ENCODE measurements around the gene SH3RF2. TPM values are rescaled to one million over a fixed set of nuclear protein-coding genes. Genes with fewer than 3 reads are reported as not detected.
"Not testable (repeated sequence)": the region's sequence is repeated elsewhere in the genome, so short reads cannot be mapped to it uniquely, and the experiment has no call there.

The SH3RF2 gene
- total and polyA plus RNA-seq, 9 donors: 0.30 to 6.5 (median 0.81) TPM

GRCh38 chr5:145949474-145949873, 13.1 kb downstream of the SH3RF2 start:
- Histone ChIP-seq H3K27me3 (no peaks in the 10 kb centered on the region), H3K27ac (no peak overlapping the region), H3K9me3 (no peaks in the 10 kb centered on the region), H3K36me3 (no peaks in the 10 kb centered on the region), H3K4me3 (no peak overlapping the region), H3K4me1 (ENCODE audit: insufficient read depth) (no peaks in the 10 kb centered on the region)
- no peak for DNase-seq
- WGBS, 3 donors: 52 to 63% (median 61%) methylated on average over 2 of the region's 2 CpGs
- intact Hi-C loops (cut with DNase I): no loop called here
- TF ChIP-seq POLR2A (IDR thresholded peaks at IDR 0.05): no peak
- TF ChIP-seq CTCF (IDR thresholded peaks at IDR 0.05): no peak
- no peak for TF ChIP-seq EP300 (IDR thresholded peaks at IDR 0.05)

GRCh38 chr5:145951071-145951470, 14.7 kb downstream of the SH3RF2 start:
- Histone ChIP-seq H3K36me3 (no peaks in the 10 kb centered on the region), H3K4me3 (no peak overlapping the region), H3K4me1 (ENCODE audit: insufficient read depth) (no peaks in the 10 kb centered on the region), H3K9me3 (no peaks in the 10 kb centered on the region), H3K27ac (no peak overlapping the region), H3K27me3 (no peaks in the 10 kb centered on the region)
- DNase-seq: no peak
- intact Hi-C loops (cut with DNase I): no loop called here
- WGBS, 3 donors: 45 to 54% (median 47%) methylated on average over 3 of the region's 3 CpGs
- TF ChIP-seq POLR2A (IDR thresholded peaks at IDR 0.05) (no peak), CTCF (IDR thresholded peaks at IDR 0.05) (no peak), EP300 (IDR thresholded peaks at IDR 0.05) (no peak)

GRCh38 chr5:145953202-145953601, 16.8 kb downstream of the SH3RF2 start:
- WGBS, 3 donors: 48 to 70% (median 66%) methylated on average over 2 of the region's 2 CpGs

GRCh38 chr5:145954140-145954539, 17.8 kb downstream of the SH3RF2 start:
- DNase-seq: not testable (repeated sequence)

More at GRCh38 chr5:145953202-145953601, 16.8 kb downstream of the SH3RF2 start:
- DNase-seq: no peak
- Histone ChIP-seq H3K27me3 (no peaks in the 10 kb centered on the region), H3K27ac (no peak overlapping the region), H3K36me3 (no peaks in the 10 kb centered on the region), H3K4me3 (no peak overlapping the region), H3K4me1 (ENCODE audit: insufficient read depth) (no peaks in the 10 kb centered on the region), H3K9me3 (no peaks in the 10 kb centered on the region)
- intact Hi-C loops (cut with DNase I): no loop called here
- no peak for TF ChIP-seq EP300 (IDR thresholded peaks at IDR 0.05)
- TF ChIP-seq POLR2A (IDR thresholded peaks at IDR 0.05): no peak
- no peak for TF ChIP-seq CTCF (IDR thresholded peaks at IDR 0.05)

GRCh38 chr5:145957388-145957787, 21.0 kb downstream of the SH3RF2 start:
- no peaks in the 10 kb centered on the region for H3K36me3 ChIP-seq
- no peak overlapping the region for H3K27ac ChIP-seq
- intact Hi-C loops (cut with DNase I): no loop called here
- no peaks in the 10 kb centered on the region for H3K27me3 ChIP-seq
- no peaks in the 10 kb centered on the region for H3K4me1 ChIP-seq (ENCODE audit: insufficient read depth)
- H3K9me3 ChIP-seq: no peaks in the 10 kb centered on the region
- no peak for DNase-seq
- WGBS, 3 donors: 83 to 90% (median 84%) methylated on average over 3 of the region's 3 CpGs
- TF ChIP-seq CTCF (IDR thresholded peaks at IDR 0.05): no peak
- no peak for TF ChIP-seq POLR2A (IDR thresholded peaks at IDR 0.05)
- no peak for TF ChIP-seq EP300 (IDR thresholded peaks at IDR 0.05)
- H3K4me3 ChIP-seq: no peak overlapping the region

More at GRCh38 chr5:145954140-145954539, 17.8 kb downstream of the SH3RF2 start:
- H3K4me1 ChIP-seq (ENCODE audit: insufficient read depth); H3K9me3 ChIP-seq; H3K27ac ChIP-seq; H3K4me3 ChIP-seq; H3K36me3 ChIP-seq; intact Hi-C loops (cut with DNase I); H3K27me3 ChIP-seq: not testable (repeated sequence)
- WGBS, 3 donors: 93 to 97% (median 95%) methylated on average over 3 of the region's 3 CpGs

All from ovary (tissue), 9 donors.